Ishikawa (cell line): ENCODE data around the gene ING3.
A peak's percentile ranks its signal among the peaks of the same experiment; 100 is the strongest.

Experiments used
- CEBPB ChIP-seq: IDR thresholded peaks from 2 replicates; pipeline ENCODE4 v1.6.1; 2012
- CREB1 ChIP-seq: IDR thresholded peaks from 2 replicates; pipeline ENCODE4 v1.6.1; 2012; ENCODE audit warnings: low read depth
- EGR1 ChIP-seq: IDR thresholded peaks from 2 replicates; pipeline ENCODE4 v1.6.1; 2012
- EP300 ChIP-seq: IDR thresholded peaks from 2 replicates; pipeline ENCODE4 v1.6.1; 2012; ENCODE audit warnings: borderline replicate concordance
- FOXM1 ChIP-seq: IDR thresholded peaks from 2 replicates; pipeline ENCODE4 v1.6.1; 2012; ENCODE audit warnings: low read depth, borderline replicate concordance
- NFIC ChIP-seq: IDR thresholded peaks from 2 replicates; pipeline ENCODE4 v1.6.1; 2012
- RAD21 ChIP-seq: IDR thresholded peaks from 2 replicates; pipeline ENCODE4 v1.6.1; 2012; ENCODE audit warnings: low read depth
- TAF1 ChIP-seq: IDR thresholded peaks from 2 replicates; pipeline ENCODE4 v1.6.1; 2012; ENCODE audit warnings: low read depth, mild to moderate bottlenecking
- TCF12 ChIP-seq: IDR thresholded peaks from 2 replicates; pipeline ENCODE4 v1.6.1; 2012; ENCODE audit warnings: low read depth
- TEAD4 ChIP-seq: IDR thresholded peaks from 2 replicates; pipeline ENCODE4 v1.6.1; 2012
- YY1 ChIP-seq: IDR thresholded peaks from 2 replicates; pipeline ENCODE4 v1.6.1; 2012; ENCODE audit warnings: low read depth
- ZBTB7A ChIP-seq: IDR thresholded peaks from 2 replicates; pipeline ENCODE4 v1.6.1; 2012; ENCODE audit warnings: low read depth
- TF ChIP-seq, protein P1 (sequence below): IDR thresholded peaks from 2 replicates; pipeline ENCODE4 v1.6.1; 2012; ENCODE audit warnings: low read depth, mild to moderate bottlenecking
- TF ChIP-seq, protein P2 (sequence below): IDR thresholded peaks from 2 replicates; pipeline ENCODE4 v1.6.1; 2012
- TF ChIP-seq, protein P3 (sequence below): IDR thresholded peaks from 2 replicates; pipeline ENCODE4 v1.6.1; 2012

ING3 gene

DNA sequence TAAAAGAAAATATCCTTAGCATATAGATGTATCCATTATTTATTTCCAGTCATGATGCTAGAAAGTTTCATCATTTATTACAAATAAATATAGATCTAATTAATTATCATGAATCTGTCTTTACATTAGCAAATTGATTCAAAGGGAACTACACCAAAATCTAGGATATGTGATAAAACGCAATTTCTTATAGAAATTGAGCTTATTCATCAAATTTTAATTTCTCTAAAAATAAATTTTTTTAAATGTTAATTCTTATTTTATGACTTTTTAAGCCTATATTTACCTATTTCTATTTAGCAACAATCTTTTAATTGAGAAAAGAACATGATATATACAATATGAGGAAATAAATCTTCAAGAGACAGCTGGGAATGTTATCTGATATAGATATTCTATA is 34.0 kb upstream of the ING3 start:
- no peak for TF ChIP-seq NFIC
- no peak for TF ChIP-seq YY1
- TF ChIP-seq ZBTB7A: no peak
- no peak for TF ChIP-seq EGR1
- TF ChIP-seq, protein P1, sequence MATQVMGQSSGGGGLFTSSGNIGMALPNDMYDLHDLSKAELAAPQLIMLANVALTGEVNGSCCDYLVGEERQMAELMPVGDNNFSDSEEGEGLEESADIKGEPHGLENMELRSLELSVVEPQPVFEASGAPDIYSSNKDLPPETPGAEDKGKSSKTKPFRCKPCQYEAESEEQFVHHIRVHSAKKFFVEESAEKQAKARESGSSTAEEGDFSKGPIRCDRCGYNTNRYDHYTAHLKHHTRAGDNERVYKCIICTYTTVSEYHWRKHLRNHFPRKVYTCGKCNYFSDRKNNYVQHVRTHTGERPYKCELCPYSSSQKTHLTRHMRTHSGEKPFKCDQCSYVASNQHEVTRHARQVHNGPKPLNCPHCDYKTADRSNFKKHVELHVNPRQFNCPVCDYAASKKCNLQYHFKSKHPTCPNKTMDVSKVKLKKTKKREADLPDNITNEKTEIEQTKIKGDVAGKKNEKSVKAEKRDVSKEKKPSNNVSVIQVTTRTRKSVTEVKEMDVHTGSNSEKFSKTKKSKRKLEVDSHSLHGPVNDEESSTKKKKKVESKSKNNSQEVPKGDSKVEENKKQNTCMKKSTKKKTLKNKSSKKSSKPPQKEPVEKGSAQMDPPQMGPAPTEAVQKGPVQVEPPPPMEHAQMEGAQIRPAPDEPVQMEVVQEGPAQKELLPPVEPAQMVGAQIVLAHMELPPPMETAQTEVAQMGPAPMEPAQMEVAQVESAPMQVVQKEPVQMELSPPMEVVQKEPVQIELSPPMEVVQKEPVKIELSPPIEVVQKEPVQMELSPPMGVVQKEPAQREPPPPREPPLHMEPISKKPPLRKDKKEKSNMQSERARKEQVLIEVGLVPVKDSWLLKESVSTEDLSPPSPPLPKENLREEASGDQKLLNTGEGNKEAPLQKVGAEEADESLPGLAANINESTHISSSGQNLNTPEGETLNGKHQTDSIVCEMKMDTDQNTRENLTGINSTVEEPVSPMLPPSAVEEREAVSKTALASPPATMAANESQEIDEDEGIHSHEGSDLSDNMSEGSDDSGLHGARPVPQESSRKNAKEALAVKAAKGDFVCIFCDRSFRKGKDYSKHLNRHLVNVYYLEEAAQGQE: no peak
- TF ChIP-seq, protein P2, sequence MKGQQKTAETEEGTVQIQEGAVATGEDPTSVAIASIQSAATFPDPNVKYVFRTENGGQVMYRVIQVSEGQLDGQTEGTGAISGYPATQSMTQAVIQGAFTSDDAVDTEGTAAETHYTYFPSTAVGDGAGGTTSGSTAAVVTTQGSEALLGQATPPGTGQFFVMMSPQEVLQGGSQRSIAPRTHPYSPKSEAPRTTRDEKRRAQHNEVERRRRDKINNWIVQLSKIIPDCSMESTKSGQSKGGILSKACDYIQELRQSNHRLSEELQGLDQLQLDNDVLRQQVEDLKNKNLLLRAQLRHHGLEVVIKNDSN: no peak
- no peak for TF ChIP-seq TEAD4
- TF ChIP-seq RAD21: no peak
- no peak for TF ChIP-seq TAF1
- TF ChIP-seq FOXM1: no peak
- TF ChIP-seq, protein P3, sequence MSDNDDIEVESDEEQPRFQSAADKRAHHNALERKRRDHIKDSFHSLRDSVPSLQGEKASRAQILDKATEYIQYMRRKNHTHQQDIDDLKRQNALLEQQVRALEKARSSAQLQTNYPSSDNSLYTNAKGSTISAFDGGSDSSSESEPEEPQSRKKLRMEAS: no peak
- TF ChIP-seq TCF12: no peak
- TF ChIP-seq EP300: no peak
- TF ChIP-seq CREB1: no peak
- TF ChIP-seq CEBPB: no peak

DNA sequence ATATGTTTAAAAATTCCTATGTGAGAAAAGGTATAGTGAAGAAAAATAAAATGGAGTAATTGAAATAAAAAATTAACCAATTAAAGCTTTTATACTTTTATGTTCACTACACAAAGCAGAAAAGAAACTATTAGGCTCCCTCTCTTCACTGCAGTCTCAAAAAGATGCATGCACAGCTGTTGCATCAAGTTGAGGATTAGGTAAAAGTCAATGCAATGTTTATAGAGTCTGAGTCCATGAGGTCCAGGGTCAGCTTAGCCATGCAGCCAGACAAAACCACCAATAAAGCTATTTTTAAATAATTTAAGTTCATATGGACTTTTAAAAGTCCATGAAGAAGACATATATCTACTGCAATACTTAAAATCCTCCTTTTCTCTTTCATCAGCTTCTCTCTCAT is 31.1 kb upstream of the ING3 start:
- TF ChIP-seq, protein P3: no peak
- no peak for TF ChIP-seq FOXM1

DNA sequence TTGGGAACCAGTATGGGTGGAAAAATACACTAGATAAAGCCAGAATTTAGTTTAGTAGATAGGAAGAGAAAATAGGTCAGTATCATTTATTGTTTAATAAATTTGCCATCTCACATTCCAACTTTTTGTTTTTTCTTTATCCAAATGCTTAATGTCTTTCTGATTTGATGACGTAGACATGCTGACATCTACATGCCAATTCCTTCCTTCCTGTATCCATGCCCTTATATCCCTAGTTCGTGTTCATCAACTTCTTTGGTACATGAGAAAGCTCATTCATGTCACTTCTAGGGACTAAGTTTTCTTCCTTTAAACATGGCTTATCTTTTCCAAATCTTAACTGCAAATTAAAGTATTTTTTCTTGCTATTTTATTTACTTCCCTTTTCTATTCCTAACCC is 30.5 kb upstream of the ING3 start:
- TF ChIP-seq, protein P1: no peak

DNA sequence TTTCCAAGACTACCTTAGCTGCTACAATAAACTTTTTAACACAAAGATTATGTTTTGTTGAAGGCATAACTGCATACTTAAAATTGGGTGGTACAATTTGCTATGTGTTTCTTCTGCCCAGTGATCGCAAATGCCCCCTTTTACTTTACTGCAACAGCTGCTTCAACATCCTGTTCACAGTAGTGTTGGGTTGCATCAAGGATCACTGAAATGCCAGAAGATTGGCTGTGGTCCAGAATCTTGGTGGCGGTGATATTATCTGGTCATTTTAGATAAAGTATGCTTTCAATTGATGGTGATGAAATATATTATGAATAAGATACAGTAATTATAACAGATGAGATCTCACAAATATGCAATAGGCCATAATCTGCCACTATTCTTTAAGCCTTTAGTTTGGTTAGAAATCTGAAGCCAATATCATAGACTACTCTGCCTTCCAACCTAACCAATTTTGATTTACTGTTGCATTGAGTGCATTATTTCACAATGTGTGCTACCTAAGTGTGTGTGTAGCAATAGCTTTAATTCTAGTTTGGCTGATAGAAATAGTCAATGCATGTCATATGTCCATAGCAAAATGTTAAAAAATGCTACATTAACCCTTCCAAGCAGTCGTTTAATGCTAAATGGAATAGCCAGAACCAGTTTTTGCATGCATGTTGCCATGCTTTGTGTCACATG is 29.8 kb upstream of the ING3 start:
- TF ChIP-seq NFIC: no peak
- no peak for TF ChIP-seq CEBPB
- no peak for TF ChIP-seq TEAD4

DNA sequence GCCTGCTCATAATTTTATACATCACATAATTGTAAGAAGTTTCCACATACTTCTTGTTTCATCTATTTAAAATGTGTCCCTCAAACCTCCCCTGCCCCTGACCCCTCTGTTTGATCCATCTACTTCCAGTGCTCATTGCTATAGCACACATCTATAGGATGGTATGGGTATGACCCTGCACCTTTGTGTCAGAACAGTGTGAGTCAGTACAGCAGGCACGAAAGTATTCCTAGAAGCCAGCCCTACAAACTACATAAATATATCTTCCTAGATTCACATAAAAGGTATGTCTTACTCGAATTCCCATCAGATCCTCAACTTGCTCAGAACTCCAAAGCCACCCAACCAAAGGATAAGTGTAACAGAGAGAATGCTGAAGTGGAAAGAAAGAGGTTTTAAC is 25.7 kb upstream of the ING3 start:
- TF ChIP-seq ZBTB7A (no peak), TAF1 (no peak), TEAD4 (no peak), RAD21 (no peak), NFIC (no peak)
- TF ChIP-seq, protein P2: no peak

DNA sequence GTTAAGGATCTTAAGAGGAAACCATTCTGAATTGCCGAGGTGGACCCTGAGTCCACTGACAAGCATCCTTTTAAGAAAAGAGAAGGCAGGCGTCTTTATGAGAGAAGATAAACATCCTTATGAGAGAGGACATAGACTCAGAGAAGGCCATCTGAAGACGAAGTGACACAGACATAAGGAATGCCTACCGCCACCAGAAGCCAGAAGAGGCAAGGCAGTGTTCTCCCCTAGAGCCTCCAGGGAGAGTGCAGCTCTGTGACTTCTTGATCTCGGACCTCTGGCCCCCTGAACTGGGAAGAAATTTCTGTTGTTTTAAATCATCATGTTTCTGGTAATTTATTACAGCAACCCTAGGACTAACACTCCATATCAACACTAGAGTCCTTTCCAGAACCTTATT is 25.2 kb upstream of the ING3 start:
- TF ChIP-seq ZBTB7A: no peak

DNA sequence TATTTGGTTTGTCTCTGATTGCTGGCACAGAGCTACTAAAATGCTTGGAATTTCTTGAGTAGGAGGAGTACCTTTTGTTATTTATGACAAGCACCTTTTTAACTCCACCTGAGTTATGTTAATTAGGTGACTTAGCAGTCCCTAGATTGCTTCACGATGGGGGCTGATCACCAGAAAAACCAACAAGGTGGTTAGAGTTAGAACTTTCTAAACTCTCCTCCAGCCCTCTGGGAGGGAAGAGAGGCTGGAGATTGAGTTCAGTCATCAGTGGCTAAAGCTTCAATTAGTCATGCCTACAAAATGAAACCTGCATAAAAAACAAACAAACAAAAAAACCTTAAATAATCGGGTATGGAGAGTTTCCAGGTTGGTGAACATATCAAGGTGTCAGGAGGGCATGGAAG is 23.6 kb upstream of the ING3 start:
- TF ChIP-seq TCF12 (no peak), TEAD4 (peak; percentile 83), TAF1 (no peak)

DNA sequence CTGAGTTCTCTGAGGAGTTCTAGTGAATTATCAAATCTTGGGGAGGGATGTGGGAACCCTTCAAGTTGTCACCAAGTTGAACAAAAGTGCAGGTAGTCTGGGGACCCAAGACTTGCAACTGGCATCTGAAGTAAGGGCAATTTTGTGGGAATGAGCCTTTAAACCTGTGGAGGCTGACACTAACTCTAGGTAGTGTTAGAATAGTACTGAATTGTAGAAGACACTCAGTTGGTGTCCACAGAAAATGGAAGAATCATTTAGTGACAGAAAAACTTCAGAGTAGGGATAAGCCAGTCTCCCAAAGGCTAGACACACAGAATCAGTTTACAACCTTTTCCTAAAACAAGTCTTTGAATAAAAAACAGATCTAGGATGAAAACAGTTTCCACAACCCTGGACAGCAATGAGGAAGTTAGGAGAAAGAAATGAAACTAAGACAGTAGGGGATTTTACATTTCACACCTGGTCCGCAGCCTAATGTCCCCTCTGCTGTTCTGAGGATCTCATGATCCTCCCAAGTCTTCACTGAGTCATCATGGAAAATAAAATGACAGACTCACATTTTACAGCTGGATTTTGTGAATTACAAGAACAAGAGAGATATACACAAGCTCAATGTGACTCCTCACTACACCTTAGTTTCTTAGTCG is 23.0 kb upstream of the ING3 start:
- no peak for TF ChIP-seq TCF12
- TF ChIP-seq TAF1: no peak
- no peak for TF ChIP-seq RAD21
- no peak for TF ChIP-seq EP300
- TF ChIP-seq, protein P2: no peak
- TF ChIP-seq EGR1: no peak
